OCI-LY7 (cell line): Measurements from ENCODE around the gene DNAH7. TPM values are rescaled to one million over a fixed set of nuclear protein-coding genes. Genes with fewer than 3 reads are reported as not detected.

ENCODE experiments used
- BruUV-seq: library from RNA; stranded (reverse); fragments of 400-500 nt; replicated peaks from 2 replicates; lab custom pipeline; 2021; lab: Mats Ljungman, UMichigan
- CTCF ChIA-PET: fragments of 300-600 bp; sonication (Branson Sonifier 250); formaldehyde crosslinking; loops from one replicate; lab custom pipeline; 2022; ENCODE audit warnings: antibody characterized with exemption; ENCODE audit not compliant: unreplicated experiment; lab: Charles Lee
- POLR2A ChIA-PET: fragments of 300-600 bp; sonication (Branson Sonifier 250); formaldehyde crosslinking; loops from one replicate; lab custom pipeline; 2022; ENCODE audit warnings: antibody characterized with exemption; lab: Charles Lee
- DNase-seq: peaks from one replicate; pipeline ENCODE4 v3.0.0-alpha.2; 2015; ENCODE audit warnings: low spot score
- H2AFZ ChIP-seq: fragments of 200-600 bp; sonication (generic), shearing (Covaris generic); 2 replicates; pipeline ENCODE4 v1.6.1; 2014; ENCODE audit warnings: mild to moderate bottlenecking, antibody characterized with exemption, low read length, moderate library complexity
- H3K27ac ChIP-seq: fragments of 200-600 bp; sonication (generic); 2 replicates; pipeline ENCODE4 v1.5.1; 2014; ENCODE audit warnings: mixed run types, low read depth, mild to moderate bottlenecking, moderate library complexity, low read length, inconsistent platforms; ENCODE audit not compliant: poor library complexity, severe bottlenecking
- H3K36me3 ChIP-seq: fragments of 200-600 bp; sonication (generic); 2 replicates; pipeline ENCODE4 v1.6.1; 2014; ENCODE audit warnings: mild to moderate bottlenecking, antibody characterized with exemption, low read length, moderate library complexity, mixed read lengths; ENCODE audit not compliant: insufficient read depth
- H3K4me1 ChIP-seq: fragments of 200-600 bp; sonication (generic); 2 replicates; pipeline ENCODE4 v1.5.1; 2014; ENCODE audit warnings: mild to moderate bottlenecking, low read length; ENCODE audit not compliant: insufficient read depth, poor library complexity, severe bottlenecking
- H3K4me2 ChIP-seq: fragments of 200-600 bp; sonication (generic); 2 replicates; pipeline ENCODE4 v1.6.1; 2014; ENCODE audit warnings: mild to moderate bottlenecking, low read length
- H3K4me3 ChIP-seq: fragments of 200-600 bp; sonication (generic); 2 replicates; pipeline ENCODE4 v1.5.1; 2014; ENCODE audit warnings: mild to moderate bottlenecking, low read depth, low read length; ENCODE audit not compliant: poor library complexity, severe bottlenecking
- H3K79me2 ChIP-seq: fragments of 200-600 bp; sonication (generic); 2 replicates; pipeline ENCODE4 v1.6.1; 2016; ENCODE audit warnings: low read depth, mild to moderate bottlenecking, low read length, moderate library complexity, mixed read lengths; ENCODE audit not compliant: insufficient read depth
- H3K9me2 ChIP-seq: fragments of 200-600 bp; sonication (generic); 2 replicates; pipeline ENCODE4 v1.6.1; 2016; ENCODE audit warnings: mild to moderate bottlenecking, low read length, mixed read lengths; ENCODE audit not compliant: insufficient read depth
- H3K9me3 ChIP-seq: fragments of 200-600 bp; sonication (generic); 2 replicates; pipeline ENCODE4 v1.6.1; 2014; ENCODE audit warnings: mild to moderate bottlenecking, mixed run types, low read length, mixed read lengths
- H4K20me1 ChIP-seq: fragments of 200-600 bp; sonication (generic); 2 replicates; pipeline ENCODE4 v1.6.1; 2014; ENCODE audit warnings: mild to moderate bottlenecking, antibody characterized with exemption, low read length, moderate library complexity, mixed read lengths; ENCODE audit not compliant: insufficient read depth
- EZH2phosphoT487 ChIP-seq: fragments of 200-600 bp; sonication (generic); IDR thresholded peaks from 2 replicates; pipeline ENCODE4 v1.6.1; 2018; ENCODE audit warnings: low read depth, borderline replicate concordance, mild to moderate bottlenecking, mixed run types, antibody characterized with exemption, low read length, moderate library complexity, mixed read lengths
- intact Hi-C: fragments of 100-400 bp; cut with micrococcal nuclease; formaldehyde crosslinking; loops from one replicate; pipeline ENCODE4 v1.10.0; 2022; ENCODE audit not compliant: unreplicated experiment
- total RNA-seq, 2 experiments: library from RNA; depleted of rRNA in 1 of 2; stranded (reverse); fragments of >200 nt in 1 of 2; shearing (Covaris generic) in 1 of 2; gene quantifications; 2 replicates each; pipeline ENCODE4 v1.2.3, GENCODE V29; 2014 to 2022
- TF ChIP-seq, protein P1 (sequence below): fragments of 200-600 bp; sonication (generic); conservative IDR thresholded peaks from 2 replicates; pipeline ENCODE4 v1.5.1; 2014; ENCODE audit warnings: mild to moderate bottlenecking, antibody characterized with exemption, low read length, moderate library complexity, mixed read lengths

The DNAH7 gene
- total RNA-seq, 2 experiments from 2014 or later: not detected

DNA sequence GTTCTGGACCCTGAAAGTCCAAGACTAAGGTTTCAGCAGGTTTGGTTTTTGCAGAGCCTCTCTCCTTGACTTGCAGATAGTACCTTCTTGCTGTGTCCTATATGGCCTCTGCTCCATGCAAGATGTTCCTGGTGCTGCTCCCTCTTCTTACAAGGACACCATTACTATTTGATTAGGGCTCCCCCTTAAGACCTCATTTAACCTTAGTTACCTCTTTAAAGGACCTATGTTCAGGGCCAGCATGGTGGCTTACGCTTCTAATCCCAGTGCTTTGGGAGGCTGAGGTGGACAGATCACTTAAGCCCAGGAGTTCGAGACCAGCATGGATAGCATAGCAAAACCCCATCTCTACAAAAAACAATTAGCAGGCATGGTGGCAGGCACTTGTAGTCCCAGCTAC, 232.6 kb downstream of the DNAH7 start:
- Histone ChIP-seq H3K4me2 (no peak overlapping the region), H3K27ac (no peak overlapping the region), H2AFZ (no peak overlapping the region), H3K79me2 (no peaks in the 10 kb centered on the region), H3K4me3 (no peak overlapping the region), H3K9me2 (no peaks in the 10 kb centered on the region), H3K4me1 (no peaks in the 10 kb centered on the region), H3K9me3 (no peaks in the 10 kb centered on the region), H4K20me1 (no peaks in the 10 kb centered on the region), H3K36me3 (no peaks in the 10 kb centered on the region)
- CTCF ChIA-PET: no interaction called here
- TF ChIP-seq, protein P1, sequence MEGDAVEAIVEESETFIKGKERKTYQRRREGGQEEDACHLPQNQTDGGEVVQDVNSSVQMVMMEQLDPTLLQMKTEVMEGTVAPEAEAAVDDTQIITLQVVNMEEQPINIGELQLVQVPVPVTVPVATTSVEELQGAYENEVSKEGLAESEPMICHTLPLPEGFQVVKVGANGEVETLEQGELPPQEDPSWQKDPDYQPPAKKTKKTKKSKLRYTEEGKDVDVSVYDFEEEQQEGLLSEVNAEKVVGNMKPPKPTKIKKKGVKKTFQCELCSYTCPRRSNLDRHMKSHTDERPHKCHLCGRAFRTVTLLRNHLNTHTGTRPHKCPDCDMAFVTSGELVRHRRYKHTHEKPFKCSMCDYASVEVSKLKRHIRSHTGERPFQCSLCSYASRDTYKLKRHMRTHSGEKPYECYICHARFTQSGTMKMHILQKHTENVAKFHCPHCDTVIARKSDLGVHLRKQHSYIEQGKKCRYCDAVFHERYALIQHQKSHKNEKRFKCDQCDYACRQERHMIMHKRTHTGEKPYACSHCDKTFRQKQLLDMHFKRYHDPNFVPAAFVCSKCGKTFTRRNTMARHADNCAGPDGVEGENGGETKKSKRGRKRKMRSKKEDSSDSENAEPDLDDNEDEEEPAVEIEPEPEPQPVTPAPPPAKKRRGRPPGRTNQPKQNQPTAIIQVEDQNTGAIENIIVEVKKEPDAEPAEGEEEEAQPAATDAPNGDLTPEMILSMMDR: 0 out of 2 replicates have a peak, but pooled peaks have one; percentile 21
- no peak for TF ChIP-seq EZH2phosphoT487
- DNase-seq: no peak
- intact Hi-C loops: no loop called here
- POLR2A ChIA-PET: no interaction called here
- BruUV-seq: no TSS peak

DNA sequence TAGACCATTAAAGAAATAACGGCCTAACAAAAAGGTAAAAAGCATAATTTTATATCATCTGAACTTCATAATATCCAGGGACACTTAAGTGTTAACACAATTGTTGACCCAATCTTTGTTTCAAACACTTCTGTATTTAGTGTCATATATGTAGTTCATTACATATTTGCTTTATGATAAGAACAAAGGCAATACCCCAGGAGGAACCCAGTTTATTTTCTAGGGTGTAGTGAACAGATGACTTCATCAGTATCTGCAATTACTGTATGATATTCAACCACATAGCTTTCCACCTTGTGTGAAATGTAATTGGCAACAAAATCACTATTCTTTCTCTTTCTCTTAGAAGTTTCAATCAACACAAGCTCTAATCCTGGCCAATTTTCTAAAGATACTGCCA, 233.8 kb downstream of the DNAH7 start:
- no peaks in the 10 kb centered on the region for H3K9me2 ChIP-seq
- ChIA-PET CTCF (no interaction called here), POLR2A (interaction anchor here (0.7 kb wide), 1 partner anchor 866 kb away, joined by 8 read pairs; no protein-coding TSS in a partner anchor)
- no peaks in the 10 kb centered on the region for H3K9me3 ChIP-seq
- H3K4me1 ChIP-seq: no peaks in the 10 kb centered on the region
- H4K20me1 ChIP-seq: no peaks in the 10 kb centered on the region
- intact Hi-C loops: no loop called here
- H3K36me3 ChIP-seq: no peaks in the 10 kb centered on the region
- H3K27ac ChIP-seq: no peak overlapping the region
- no peak overlapping the region for H3K4me3 ChIP-seq
- no peak for TF ChIP-seq EZH2phosphoT487
- TF ChIP-seq, protein P1: no peak
- no peak overlapping the region for H3K4me2 ChIP-seq
- no TSS peak for BruUV-seq
- no peaks in the 10 kb centered on the region for H3K79me2 ChIP-seq
- DNase-seq: no peak
- H2AFZ ChIP-seq: no peak overlapping the region

DNA sequence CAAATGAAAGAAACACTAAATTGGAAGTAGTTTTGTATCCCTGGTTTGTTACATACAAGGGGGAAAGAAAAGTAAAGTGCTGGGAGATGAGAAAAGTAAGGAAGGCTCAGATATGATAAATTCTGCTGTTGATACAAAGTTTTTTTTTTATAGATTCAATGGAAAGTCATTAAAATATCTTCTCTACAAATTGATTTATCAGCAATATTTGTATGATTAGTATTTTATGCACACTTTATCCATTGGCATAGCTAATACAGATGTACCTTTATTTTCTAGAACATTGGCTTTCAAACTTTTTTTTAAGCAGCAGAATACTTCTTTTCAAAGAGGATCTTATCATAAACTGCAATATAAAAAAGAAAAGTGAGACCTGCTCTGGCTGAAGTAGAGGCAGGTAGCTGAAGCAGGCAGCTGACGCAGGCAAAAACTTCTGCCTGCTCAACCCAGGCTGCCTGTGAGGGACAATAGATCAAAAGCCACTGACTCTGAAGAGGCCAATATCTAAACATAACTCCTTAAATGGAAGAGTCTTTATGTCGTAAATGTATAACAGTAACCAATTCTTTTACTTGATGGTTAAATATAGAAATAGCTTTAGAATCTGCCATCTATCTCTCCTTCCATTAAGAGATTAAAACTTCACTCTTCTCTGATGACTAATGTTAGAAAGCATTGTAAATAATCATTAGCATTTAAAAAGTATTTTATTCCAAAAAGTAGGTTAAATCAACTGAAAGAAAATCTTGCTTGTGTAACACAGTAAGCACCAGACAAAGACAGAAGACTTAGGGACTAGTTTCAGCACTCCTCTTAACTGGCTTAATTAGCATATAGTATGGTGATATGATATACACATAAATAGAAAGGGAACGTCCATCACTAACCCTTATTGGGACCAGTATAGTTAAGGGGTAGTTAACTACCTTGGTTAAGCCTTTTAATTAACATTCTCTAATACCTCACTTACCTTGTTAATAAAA, 237.4 kb downstream of the DNAH7 start:
- H3K27ac ChIP-seq: no peak overlapping the region

More for the DNA sequence above, 237.4 kb downstream of the DNAH7 start:
- no peak for DNase-seq
- Histone ChIP-seq H2AFZ (no peak overlapping the region), H4K20me1 (no peaks in the 10 kb centered on the region), H3K4me3 (no peak overlapping the region), H3K4me2 (no peak overlapping the region), H3K9me3 (no peaks in the 10 kb centered on the region), H3K79me2 (no peaks in the 10 kb centered on the region), H3K4me1 (no peaks in the 10 kb centered on the region), H3K9me2 (no peaks in the 10 kb centered on the region), H3K36me3 (no peaks in the 10 kb centered on the region)
- POLR2A ChIA-PET: interaction anchor here (0.6 to 1.0 kb wide), 4 partner anchors 136 to 1004 kb away, joined by 3 read pairs; no protein-coding TSS in a partner anchor
- intact Hi-C loops: no loop called here
- no TSS peak for BruUV-seq
- TF ChIP-seq, protein P1: no peak
- no peak for TF ChIP-seq EZH2phosphoT487
- CTCF ChIA-PET: no interaction called here
